Lower lobe of right lung (tissue), 2 donors: ENCODE data around the gene ZNF212. TPM values are rescaled to one million over a fixed set of nuclear protein-coding genes. Genes with fewer than 3 reads are reported as not detected.

Experiments
- ATAC-seq, 2 donors: fragments of 200-7000 bp; cut with Tn5 transposase; one replicate each; pipeline ENCODE4 v1.9.1; 2020 to 2022; ENCODE audit warnings: mild to moderate bottlenecking in 2 of 2, moderate library complexity in 2 of 2
- DNase-seq: peaks from one replicate; pipeline ENCODE4 v3.0.0-alpha.2; 2020
- H3K27ac ChIP-seq: fragments of 200-600 bp; one replicate; pipeline ENCODE4 v1.8.0; 2022
- H3K27me3 ChIP-seq: fragments of 200-600 bp; one replicate; pipeline ENCODE4 v1.8.0; 2022; ENCODE audit warnings: low read depth
- H3K36me3 ChIP-seq: fragments of 200-600 bp; one replicate; pipeline ENCODE4 v1.8.0; 2022; ENCODE audit warnings: mild to moderate bottlenecking
- H3K4me1 ChIP-seq: fragments of 200-600 bp; one replicate; pipeline ENCODE4 v1.8.0; 2022
- H3K4me3 ChIP-seq: fragments of 200-600 bp; one replicate; pipeline ENCODE4 v1.8.0; 2022; ENCODE audit warnings: mild to moderate bottlenecking
- H3K9me3 ChIP-seq: fragments of 200-600 bp; one replicate; pipeline ENCODE4 v1.8.0; 2022
- intact Hi-C: fragments of 100-400 bp; cut with DNase I; formaldehyde crosslinking; loops from one replicate; pipeline ENCODE4 v1.11.0; 2022
- total RNA-seq: library from RNA; stranded (reverse); fragmentation: NEBNext Ultra II Directional; extraction: Animal tissue kit (Norgen Biotek cat#: 25700); gene quantifications from one replicate; pipeline ENCODE4 v1.2.1, GENCODE V29; 2021
- TF ChIP-seq, protein P1 (sequence below): fragments of 200-600 bp; IDR thresholded peaks from one replicate; pipeline ENCODE4 v1.8.0; 2022; ENCODE audit warnings: antibody characterized with exemption, mild to moderate bottlenecking
- donor health status: DM: no; HTN: yes; CAD: no; lungs with severe emphysema.

ZNF212 gene
- total RNA-seq, 1 donor from 2014 or later = 10.5 TPM

DNA sequence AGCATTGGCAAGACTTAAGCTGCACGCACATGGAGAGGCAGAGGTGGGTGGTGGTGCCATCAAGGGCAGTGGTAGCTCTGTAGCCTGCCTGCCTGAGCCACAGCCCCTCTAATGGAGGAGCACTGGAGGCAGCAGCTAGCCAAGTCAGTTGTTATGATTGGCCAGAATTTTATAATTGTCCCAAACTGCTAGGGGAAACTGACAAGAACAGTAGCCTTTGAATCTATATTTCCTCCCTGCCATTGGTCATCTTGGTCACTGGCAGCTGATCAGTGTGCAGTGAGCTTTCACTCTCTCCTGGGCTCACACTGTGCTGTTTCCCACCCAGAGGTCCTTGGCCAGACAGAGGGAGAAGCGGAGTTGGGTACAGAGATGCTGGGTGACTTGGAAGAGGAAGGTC, 12.9 kb downstream of the ZNF212 start:
- no peaks in the 10 kb centered on the region for H3K27me3 ChIP-seq
- H3K36me3 ChIP-seq = peaks cover 67% of the 10 kb centered on the region
- ATAC-seq = no peak
- H3K4me1 ChIP-seq = no peaks in the 10 kb centered on the region
- no peak for DNase-seq
- TF ChIP-seq, protein P1, sequence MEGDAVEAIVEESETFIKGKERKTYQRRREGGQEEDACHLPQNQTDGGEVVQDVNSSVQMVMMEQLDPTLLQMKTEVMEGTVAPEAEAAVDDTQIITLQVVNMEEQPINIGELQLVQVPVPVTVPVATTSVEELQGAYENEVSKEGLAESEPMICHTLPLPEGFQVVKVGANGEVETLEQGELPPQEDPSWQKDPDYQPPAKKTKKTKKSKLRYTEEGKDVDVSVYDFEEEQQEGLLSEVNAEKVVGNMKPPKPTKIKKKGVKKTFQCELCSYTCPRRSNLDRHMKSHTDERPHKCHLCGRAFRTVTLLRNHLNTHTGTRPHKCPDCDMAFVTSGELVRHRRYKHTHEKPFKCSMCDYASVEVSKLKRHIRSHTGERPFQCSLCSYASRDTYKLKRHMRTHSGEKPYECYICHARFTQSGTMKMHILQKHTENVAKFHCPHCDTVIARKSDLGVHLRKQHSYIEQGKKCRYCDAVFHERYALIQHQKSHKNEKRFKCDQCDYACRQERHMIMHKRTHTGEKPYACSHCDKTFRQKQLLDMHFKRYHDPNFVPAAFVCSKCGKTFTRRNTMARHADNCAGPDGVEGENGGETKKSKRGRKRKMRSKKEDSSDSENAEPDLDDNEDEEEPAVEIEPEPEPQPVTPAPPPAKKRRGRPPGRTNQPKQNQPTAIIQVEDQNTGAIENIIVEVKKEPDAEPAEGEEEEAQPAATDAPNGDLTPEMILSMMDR = no peak
- H3K4me3 ChIP-seq = no peak overlapping the region
- H3K27ac ChIP-seq = no peak overlapping the region
- H3K9me3 ChIP-seq = no peaks in the 10 kb centered on the region
- intact Hi-C loops = no loop called here

DNA sequence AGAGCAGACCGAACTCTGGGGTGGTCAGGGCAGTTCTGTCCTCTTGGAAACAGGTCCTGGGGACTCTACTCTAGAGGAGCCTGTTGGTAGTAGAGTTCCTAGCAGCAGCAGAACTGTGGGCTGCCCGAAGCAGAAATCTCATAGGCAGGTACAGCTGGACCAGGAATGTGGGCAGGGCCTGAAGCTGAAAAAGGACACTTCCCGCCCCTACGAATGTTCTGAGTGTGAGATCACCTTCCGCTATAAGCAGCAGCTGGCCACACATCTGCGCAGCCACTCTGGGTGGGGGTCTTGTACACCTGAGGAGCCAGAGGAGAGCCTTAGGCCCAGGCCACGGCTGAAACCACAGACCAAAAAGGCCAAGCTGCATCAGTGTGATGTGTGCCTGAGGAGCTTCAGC, 14.2 kb downstream of the ZNF212 start:
- no peak overlapping the region for H3K4me3 ChIP-seq
- H3K27ac ChIP-seq = no peak overlapping the region
- no peaks in the 10 kb centered on the region for H3K9me3 ChIP-seq
- no peaks in the 10 kb centered on the region for H3K27me3 ChIP-seq
- peak in 1 of 2 donors; percentile 16 for ATAC-seq
- peaks cover 67% of the 10 kb centered on the region for H3K36me3 ChIP-seq
- TF ChIP-seq, protein P1 = no peak
- no peaks in the 10 kb centered on the region for H3K4me1 ChIP-seq
- DNase-seq = no peak
- intact Hi-C loops = no loop called here

DNA sequence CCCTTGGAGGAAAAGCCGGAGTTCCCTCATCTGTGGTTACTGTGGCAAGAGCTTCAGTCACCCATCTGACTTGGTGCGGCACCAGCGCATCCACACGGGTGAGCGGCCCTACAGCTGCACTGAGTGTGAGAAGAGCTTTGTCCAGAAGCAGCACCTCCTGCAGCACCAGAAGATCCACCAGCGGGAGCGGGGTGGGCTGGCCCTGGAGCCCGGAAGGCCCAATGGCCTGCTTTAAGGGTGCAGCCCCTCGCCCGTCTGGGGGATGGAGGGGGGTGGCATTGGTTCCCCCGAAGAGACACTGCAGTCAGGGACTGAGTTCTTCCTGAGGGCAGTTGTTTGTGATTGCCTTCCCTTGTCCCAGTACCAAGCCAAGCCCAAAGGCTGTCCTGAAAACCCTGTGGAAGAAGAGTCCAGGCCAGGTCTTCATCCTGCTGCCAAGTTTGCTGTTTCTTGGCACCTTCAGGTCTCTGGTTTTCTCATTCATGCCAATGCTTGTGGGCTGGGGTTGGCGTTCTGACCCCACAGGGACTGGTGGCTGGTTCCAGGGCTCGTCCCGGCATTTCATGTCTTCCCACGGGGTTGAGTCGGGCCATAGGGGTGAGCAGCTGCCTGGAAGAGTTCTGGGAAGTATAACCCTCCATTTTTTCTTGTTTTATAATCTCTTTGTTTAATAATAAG, 14.9 kb downstream of the ZNF212 start:
- no peak for DNase-seq
- intact Hi-C loops = no loop called here
- no peak overlapping the region for H3K4me3 ChIP-seq
- no peak overlapping the region for H3K27ac ChIP-seq
- H3K4me1 ChIP-seq = no peaks in the 10 kb centered on the region
- H3K36me3 ChIP-seq = peaks cover 67% of the 10 kb centered on the region
- H3K9me3 ChIP-seq = no peaks in the 10 kb centered on the region
- no peak for ATAC-seq
- no peaks in the 10 kb centered on the region for H3K27me3 ChIP-seq
- TF ChIP-seq, protein P1 = no peak

DNA sequence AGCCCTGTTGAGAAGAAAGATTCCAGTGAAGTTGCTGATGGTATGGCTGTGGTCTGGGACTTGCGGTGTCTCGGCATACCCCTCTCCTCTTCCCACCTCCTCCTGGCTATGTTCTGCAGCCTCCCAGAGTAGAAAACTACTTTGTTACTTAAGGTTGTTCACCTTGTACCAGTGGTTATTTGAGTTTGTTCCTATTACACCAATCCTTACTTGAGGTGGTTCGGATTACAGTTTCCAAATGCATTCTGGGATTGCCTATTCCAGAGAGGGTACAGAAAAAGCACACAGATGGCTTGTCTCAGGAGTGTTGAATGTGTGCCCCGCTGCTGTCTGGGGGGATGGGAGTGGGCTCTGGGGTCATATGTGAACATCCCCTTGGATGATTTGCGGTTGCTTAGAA, 15.7 kb downstream of the ZNF212 start:
- Histone ChIP-seq H3K9me3 (no peaks in the 10 kb centered on the region), H3K4me3 (no peak overlapping the region), H3K27ac (no peak overlapping the region), H3K4me1 (no peaks in the 10 kb centered on the region), H3K27me3 (no peaks in the 10 kb centered on the region), H3K36me3 (peaks cover 62% of the 10 kb centered on the region)
- ATAC-seq (no peak), DNase-seq (no peak)
- intact Hi-C loops = no loop called here
- TF ChIP-seq, protein P1 = no peak

DNA sequence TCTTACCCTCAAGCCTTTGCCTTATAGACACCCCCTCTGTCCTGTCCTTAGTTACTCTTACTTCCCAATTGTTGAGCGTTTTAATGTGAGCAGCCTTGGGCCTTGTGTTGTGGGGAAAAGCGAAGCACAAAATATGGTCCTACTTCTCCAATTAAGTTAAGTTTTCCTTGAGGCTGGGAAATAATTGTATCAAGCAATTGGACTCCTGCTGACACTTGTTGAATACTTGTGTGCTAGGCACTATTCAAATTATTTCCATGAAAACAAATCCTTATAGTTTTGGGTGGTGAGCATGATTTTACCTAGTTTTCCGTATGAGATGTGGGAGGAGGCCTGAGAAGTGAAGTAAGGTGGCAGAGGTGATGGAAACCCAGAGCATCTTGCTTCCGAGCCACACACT, 17.1 kb downstream of the ZNF212 start:
- intact Hi-C loops = no loop called here
- H3K36me3 ChIP-seq = peaks cover 49% of the 10 kb centered on the region
- peaks cover 4% of the 10 kb centered on the region for H3K4me1 ChIP-seq
- no peak overlapping the region for H3K27ac ChIP-seq
- DNase-seq (no peak), ATAC-seq (no peak)
- TF ChIP-seq, protein P1 = no peak
- H3K27me3 ChIP-seq = no peaks in the 10 kb centered on the region
- H3K9me3 ChIP-seq = no peaks in the 10 kb centered on the region
- H3K4me3 ChIP-seq = no peak overlapping the region
